Immature natural killer cell (primary cell): ENCODE data around the gene ANKS1B. TPM values are rescaled to one million over a fixed set of nuclear protein-coding genes. Genes with fewer than 3 reads are reported as not detected.

Source experiments
- DNase-seq, 3 donors: peaks; one replicate each; pipeline ENCODE4 v3.0.0; 2022; ENCODE audit warnings: mixed read lengths in 1 of 3
- H3K27ac Mint-ChIP-seq, 6 donors: one replicate each; pipeline ENCODE4 v1.8.0; 2020; ENCODE audit warnings: mixed read lengths in 6 of 6, mild to moderate bottlenecking in 5 of 6, inconsistent platforms in 4 of 6, moderate library complexity in 3 of 6
- H3K27me3 Mint-ChIP-seq, 3 donors: one replicate each; pipeline ENCODE4 v1.8.0; 2020 to 2021; ENCODE audit warnings: low read depth in 3 of 3, mild to moderate bottlenecking in 3 of 3, mixed read lengths in 3 of 3, moderate library complexity in 3 of 3, inconsistent platforms in 1 of 3
- H3K36me3 Mint-ChIP-seq, 3 donors: one replicate each; pipeline ENCODE4 v1.8.0; 2020; ENCODE audit warnings: mixed read lengths in 3 of 3, inconsistent platforms in 2 of 3, mild to moderate bottlenecking in 2 of 3
- H3K4me1 Mint-ChIP-seq, 2 donors: one replicate each; pipeline ENCODE4 v1.8.0; 2020; ENCODE audit warnings: inconsistent platforms in 2 of 2, mild to moderate bottlenecking in 2 of 2, mixed read lengths in 2 of 2, moderate library complexity in 1 of 2
- H3K4me3 Mint-ChIP-seq, 5 donors: one replicate each; pipeline ENCODE4 v1.8.0; 2020; ENCODE audit warnings: mild to moderate bottlenecking in 5 of 5, mixed read lengths in 5 of 5, inconsistent platforms in 3 of 5, moderate library complexity in 3 of 5
- H3K9me3 Mint-ChIP-seq, 6 donors: one replicate each; pipeline ENCODE4 v1.8.0; 2020; ENCODE audit warnings: mild to moderate bottlenecking in 6 of 6, mixed read lengths in 6 of 6, inconsistent platforms in 4 of 6, moderate library complexity in 3 of 6
- polyA plus RNA-seq, 3 donors: library from polyadenylated mRNA; unstranded; fragments of 300-500 nt; fragmentation: Illumina TruSeq; gene quantifications; one replicate each; pipeline ENCODE4 v1.2.3, GENCODE V29; 2021

Gene ANKS1B
- polyA plus RNA-seq, 3 donors from 2014 or later, result not detected

DNA sequence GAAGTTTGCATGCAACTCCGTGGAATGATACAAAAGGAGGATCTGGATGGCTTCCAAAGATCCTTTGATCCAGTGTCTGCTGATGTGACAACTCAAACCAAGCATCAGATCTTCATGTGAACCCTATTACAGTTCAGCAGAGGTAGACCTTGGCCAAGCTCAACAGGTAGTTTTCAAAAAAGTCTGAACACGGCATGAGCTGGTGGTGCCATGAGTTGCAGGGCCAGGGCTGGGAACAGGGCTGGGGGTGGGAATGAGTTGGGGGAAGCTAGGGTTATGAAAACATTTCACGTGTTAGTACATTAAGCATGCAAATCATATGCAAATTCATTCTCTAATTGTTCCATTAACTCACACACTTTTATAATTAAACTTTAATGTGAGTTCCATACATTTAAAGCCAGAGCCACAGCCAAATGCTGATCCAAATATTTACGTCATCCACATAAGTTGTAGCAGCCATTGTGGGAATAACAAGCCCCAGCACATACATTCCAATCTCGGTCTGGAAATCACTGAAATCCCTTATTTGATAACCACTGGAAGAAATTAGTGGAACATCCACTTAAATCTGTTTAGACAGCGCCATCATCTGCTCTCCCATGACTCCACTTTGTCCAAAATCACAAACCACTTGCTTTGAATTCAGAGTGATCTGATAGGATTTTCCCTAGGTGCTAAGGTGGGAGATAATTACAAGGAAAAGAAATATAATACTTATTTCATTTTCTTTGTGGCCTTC is 1181.1 kb downstream of the ANKS1B start:
- Mint-ChIP-seq H3K4me3 (no peak overlapping the region), H3K27ac (no peak overlapping the region), H3K4me1 (no peaks in the 10 kb centered on the region), H3K9me3 (peaks cover 0 to 2% (median 0%) of the 10 kb centered on the region in 6 donors), H3K27me3 (peaks cover 0 to 13% (median 7%) of the 10 kb centered on the region in 3 donors), H3K36me3 (no peaks in the 10 kb centered on the region)
- no peak for DNase-seq

DNA sequence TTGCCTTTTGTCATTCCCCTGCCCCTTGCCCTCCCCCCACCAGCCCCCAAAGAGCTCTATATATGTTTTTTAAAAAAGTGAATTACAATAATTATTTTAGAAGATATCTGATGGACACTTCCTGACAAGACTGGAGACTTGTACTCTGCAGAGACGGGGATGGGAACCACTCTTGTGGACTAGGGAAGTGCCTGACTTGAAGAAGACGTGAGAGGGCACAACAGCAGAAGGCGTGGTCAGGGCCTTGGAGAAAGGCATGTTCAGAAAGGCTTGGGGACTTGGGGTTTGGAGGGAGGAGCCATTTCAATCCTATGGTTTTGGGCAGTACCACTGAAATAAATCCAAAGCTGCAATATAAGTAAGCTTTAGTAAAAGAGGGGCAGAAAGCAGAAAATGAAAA is 1184.9 kb downstream of the ANKS1B start:
- H3K27me3 Mint-ChIP-seq, result peaks cover 5 to 12% (median 7%) of the 10 kb centered on the region in 3 donors
- H3K4me1 Mint-ChIP-seq, result no peaks in the 10 kb centered on the region
- DNase-seq, result no peak
- H3K4me3 Mint-ChIP-seq, result no peak overlapping the region
- no peak overlapping the region for H3K27ac Mint-ChIP-seq
- no peaks in the 10 kb centered on the region for H3K9me3 Mint-ChIP-seq
- no peaks in the 10 kb centered on the region for H3K36me3 Mint-ChIP-seq

DNA sequence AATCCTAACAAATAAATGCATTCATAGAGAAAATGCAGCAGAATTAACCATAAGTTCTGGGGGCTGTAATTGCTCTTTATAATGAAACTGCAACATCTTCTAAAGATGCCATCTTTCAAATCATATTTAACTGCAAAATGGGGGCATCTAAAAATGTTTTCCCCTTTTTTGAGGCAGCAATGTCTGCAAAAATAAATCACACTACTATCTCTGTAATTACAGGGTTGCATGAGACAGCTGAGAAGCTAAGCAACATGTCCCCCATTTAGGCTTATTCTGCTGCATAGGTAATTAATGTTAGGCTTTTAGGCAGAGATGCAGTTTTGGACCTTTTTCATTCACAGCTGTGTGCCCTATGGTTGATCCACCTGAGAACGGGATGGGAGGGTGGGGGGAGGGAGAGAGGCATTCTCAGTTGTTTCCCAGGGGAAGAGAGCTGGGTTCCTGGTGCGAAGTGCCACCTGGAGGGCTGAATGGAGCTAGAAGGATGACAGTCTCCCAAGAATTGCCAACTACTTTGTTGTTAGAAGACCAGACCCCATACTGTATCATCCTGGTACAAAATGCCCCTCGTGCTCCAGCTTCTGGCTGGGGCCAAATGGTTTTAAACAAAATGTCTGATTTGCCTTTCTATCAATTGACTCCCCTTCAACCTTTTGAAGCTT is 1185.5 kb downstream of the ANKS1B start:
- H3K9me3 Mint-ChIP-seq, result no peaks in the 10 kb centered on the region
- H3K27me3 Mint-ChIP-seq, result peaks cover 4 to 12% (median 7%) of the 10 kb centered on the region in 3 donors
- H3K4me1 Mint-ChIP-seq, result no peaks in the 10 kb centered on the region
- H3K36me3 Mint-ChIP-seq, result no peaks in the 10 kb centered on the region
- no peak overlapping the region for H3K27ac Mint-ChIP-seq
- DNase-seq, result no peak
- no peak overlapping the region for H3K4me3 Mint-ChIP-seq

DNA sequence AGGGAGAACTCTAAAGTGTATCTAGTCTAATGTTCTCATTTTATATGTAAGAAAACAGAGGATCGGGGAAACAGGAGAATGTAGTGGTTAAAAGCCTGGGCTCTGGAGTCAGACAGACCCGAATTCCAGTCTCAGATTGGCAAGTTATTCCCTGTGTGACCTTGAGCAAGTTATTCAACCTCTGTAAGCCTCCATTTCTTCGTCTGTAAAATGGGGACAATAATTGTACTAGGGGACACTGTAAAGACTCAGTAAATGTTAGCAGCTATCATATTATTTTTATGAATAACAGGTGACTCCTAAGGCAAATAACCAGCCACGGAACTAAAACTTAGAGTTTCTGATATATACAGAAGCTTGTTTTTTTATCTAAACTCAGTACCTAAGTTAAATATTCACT is 1187.5 kb downstream of the ANKS1B start:
- H3K9me3 Mint-ChIP-seq, result no peaks in the 10 kb centered on the region

DNA sequence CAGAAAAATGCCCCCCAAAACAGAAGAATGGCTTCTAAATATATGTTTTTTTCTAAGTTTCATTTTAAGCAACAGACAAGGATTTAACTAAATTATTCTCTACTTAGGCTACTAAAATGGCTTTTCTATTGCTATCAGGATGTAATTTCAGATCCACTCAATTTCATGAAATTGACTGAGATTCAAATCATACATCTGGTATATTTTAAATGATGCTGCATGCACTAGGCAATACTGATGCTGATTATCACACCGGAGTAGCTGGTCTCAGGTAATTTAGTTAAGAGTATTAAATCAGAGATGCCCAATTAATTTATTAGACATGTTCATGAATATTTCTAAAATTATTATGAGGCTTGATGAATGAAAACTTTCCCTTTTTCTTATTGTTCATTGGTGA is 1188.0 kb downstream of the ANKS1B start:
- H3K36me3 Mint-ChIP-seq, result no peaks in the 10 kb centered on the region

More for the DNA sequence above, 1187.5 kb downstream of the ANKS1B start:
- peaks cover 1 to 8% (median 8%) of the 10 kb centered on the region in 3 donors for H3K27me3 Mint-ChIP-seq
- no peaks in the 10 kb centered on the region for H3K36me3 Mint-ChIP-seq
- no peak for DNase-seq
- no peaks in the 10 kb centered on the region for H3K4me1 Mint-ChIP-seq
- H3K27ac Mint-ChIP-seq, result no peak overlapping the region
- H3K4me3 Mint-ChIP-seq, result no peak overlapping the region

DNA sequence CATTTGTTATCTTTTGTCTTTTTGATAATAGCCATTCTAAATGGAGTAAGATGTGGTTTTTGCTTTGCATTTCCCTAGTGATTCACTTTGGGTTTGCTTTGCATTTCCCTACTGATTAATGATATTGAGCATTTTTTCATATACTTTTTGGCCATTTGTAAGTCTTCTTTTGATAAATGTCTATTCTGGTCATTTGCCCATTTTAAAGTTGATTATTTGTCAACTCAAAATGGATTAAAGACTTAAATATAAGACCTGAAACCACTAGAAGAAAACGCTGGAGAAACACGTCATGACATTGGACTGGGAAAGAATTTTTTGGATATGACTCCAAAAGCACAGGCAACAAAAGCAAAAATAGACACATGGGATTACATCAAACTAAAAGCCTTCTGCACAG is 1191.6 kb downstream of the ANKS1B start:
- Mint-ChIP-seq H3K4me3 (no peak overlapping the region), H3K27ac (no peak overlapping the region), H3K27me3 (peaks cover 0 to 8% (median 2%) of the 10 kb centered on the region in 3 donors), H3K36me3 (no peaks in the 10 kb centered on the region), H3K4me1 (no peaks in the 10 kb centered on the region), H3K9me3 (no peaks in the 10 kb centered on the region)
- DNase-seq, result no peak

More for the DNA sequence above, 1188.0 kb downstream of the ANKS1B start:
- H3K9me3 Mint-ChIP-seq, result no peaks in the 10 kb centered on the region
- H3K4me1 Mint-ChIP-seq, result no peaks in the 10 kb centered on the region
- H3K27ac Mint-ChIP-seq, result no peak overlapping the region
- no peak for DNase-seq
- peaks cover 1 to 8% (median 8%) of the 10 kb centered on the region in 3 donors for H3K27me3 Mint-ChIP-seq
- H3K4me3 Mint-ChIP-seq, result no peak overlapping the region

DNA sequence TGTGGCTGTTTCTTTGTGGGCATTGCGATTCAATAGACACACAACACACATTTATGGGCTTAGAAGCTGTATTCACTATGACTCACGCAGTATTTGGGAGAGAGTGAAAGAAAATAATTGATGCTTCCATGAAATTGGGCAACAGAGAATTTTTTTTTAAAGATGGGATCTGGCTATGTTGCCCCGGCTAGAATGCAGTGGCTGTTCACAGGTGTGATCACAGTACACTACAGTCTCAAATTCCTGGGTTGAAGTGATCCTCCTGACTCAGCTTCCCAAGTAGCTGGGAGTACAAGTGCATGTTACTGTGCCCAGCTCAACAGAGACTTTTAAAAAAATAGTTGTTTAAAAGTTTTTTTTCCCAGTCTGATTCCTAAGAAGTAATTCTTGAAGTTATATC is 1193.3 kb downstream of the ANKS1B start:
- H3K36me3 Mint-ChIP-seq, result no peaks in the 10 kb centered on the region
- no peaks in the 10 kb centered on the region for H3K9me3 Mint-ChIP-seq
- no peaks in the 10 kb centered on the region for H3K4me1 Mint-ChIP-seq
- H3K4me3 Mint-ChIP-seq, result no peak overlapping the region
- peaks cover 0 to 8% (median under 1%) of the 10 kb centered on the region in 3 donors for H3K27me3 Mint-ChIP-seq
- H3K27ac Mint-ChIP-seq, result no peak overlapping the region
- no peak for DNase-seq

DNA sequence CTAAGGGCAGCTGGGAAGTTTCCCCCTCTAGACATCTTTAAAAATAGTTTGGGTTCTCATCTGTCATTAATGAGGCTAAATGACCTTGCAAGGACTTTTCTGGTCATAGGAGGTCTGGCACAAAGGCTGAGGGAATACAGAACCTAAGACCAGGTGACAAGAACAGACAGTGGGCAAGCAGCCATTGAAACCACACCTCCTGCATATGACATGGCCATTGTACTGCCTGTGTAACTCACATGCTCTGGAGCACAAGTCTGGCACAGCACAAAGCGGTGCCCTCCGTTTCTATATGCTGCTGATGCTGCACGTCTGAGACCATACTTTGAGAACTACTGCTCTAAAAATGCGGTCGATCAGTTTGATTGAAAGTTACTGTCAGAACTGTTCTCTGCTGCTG is 1196.3 kb downstream of the ANKS1B start:
- H3K9me3 Mint-ChIP-seq, result no peaks in the 10 kb centered on the region
- no peaks in the 10 kb centered on the region for H3K36me3 Mint-ChIP-seq
- no peaks in the 10 kb centered on the region for H3K4me1 Mint-ChIP-seq
- no peak overlapping the region for H3K27ac Mint-ChIP-seq
- DNase-seq, result no peak
- H3K4me3 Mint-ChIP-seq, result no peak overlapping the region
- peaks cover 0 to 6% (median 0%) of the 10 kb centered on the region in 3 donors for H3K27me3 Mint-ChIP-seq

DNA sequence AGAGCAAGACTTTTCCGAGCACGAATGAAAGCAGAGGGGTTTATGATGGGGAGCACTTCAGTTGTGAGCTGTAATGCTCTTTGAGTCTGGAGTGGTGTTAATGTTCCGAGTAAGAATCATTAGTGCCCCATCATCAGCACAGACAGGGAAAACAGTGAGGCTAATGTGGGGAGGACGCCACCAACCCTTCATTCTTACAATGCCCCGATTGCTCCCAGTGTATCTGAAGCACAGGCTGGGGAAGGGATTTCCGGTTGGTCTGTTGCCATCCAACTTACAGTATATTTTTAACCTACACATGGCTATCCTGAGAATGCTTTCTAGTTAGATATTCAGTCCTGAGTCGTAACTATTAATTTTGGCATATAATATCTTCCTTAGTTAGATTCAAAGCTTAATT is 1198.1 kb downstream of the ANKS1B start:
- Mint-ChIP-seq H3K9me3 (no peaks in the 10 kb centered on the region), H3K4me3 (no peak overlapping the region), H3K27me3 (peaks cover 0 to 7% (median 1%) of the 10 kb centered on the region in 3 donors), H3K27ac (no peak overlapping the region), H3K36me3 (no peaks in the 10 kb centered on the region), H3K4me1 (no peaks in the 10 kb centered on the region)
- no peak for DNase-seq

DNA sequence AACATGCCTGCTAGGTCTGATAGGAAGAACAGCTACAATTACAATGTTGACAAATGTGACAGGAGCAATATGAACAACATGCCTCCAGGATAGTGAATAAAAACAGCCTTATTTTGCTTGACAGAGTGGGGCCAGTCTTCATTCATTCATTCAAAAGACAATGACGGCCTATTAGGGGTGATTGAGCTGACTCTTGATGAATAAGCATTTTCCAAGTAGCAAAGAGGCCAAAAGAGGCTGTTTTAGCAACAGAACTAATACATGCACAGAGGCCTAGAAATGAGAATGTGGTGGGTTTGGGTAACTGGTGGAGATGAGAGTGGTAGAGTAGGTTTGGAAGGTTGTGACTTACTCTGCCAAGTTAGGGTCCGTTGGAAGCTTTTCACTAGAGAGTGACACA is 1201.3 kb downstream of the ANKS1B start:
- no peak overlapping the region for H3K4me3 Mint-ChIP-seq

DNA sequence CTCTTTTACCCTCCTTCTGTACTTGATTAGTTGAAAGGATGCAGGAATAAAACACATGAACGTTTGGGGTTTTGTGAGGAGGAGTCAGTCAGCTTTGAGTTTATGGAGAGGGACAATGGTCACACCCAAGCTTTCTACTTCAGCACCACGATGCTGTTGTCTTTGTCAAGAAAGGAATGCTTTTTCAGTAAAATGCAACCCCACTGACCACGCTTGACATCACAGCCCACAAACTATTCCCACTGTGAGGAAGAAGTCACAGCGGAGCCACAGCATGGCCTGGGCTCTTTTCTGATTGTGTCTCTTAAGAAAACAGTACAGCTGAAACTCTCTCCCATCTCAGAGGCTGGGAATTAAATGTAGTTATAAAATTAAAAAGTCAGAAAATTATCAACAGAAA is 1204.5 kb downstream of the ANKS1B start:
- DNase-seq, result no peak
- no peaks in the 10 kb centered on the region for H3K9me3 Mint-ChIP-seq
- no peaks in the 10 kb centered on the region for H3K4me1 Mint-ChIP-seq
- H3K4me3 Mint-ChIP-seq, result no peak overlapping the region
- peaks cover 0 to 13% (median 5%) of the 10 kb centered on the region in 3 donors for H3K27me3 Mint-ChIP-seq
- no peaks in the 10 kb centered on the region for H3K36me3 Mint-ChIP-seq
- no peak overlapping the region for H3K27ac Mint-ChIP-seq

More for the DNA sequence above, 1201.3 kb downstream of the ANKS1B start:
- Mint-ChIP-seq H3K9me3 (no peaks in the 10 kb centered on the region), H3K27ac (no peak overlapping the region), H3K27me3 (peaks cover 0 to 11% (median 3%) of the 10 kb centered on the region in 3 donors), H3K36me3 (no peaks in the 10 kb centered on the region), H3K4me1 (no peaks in the 10 kb centered on the region)
- DNase-seq, result no peak

DNA sequence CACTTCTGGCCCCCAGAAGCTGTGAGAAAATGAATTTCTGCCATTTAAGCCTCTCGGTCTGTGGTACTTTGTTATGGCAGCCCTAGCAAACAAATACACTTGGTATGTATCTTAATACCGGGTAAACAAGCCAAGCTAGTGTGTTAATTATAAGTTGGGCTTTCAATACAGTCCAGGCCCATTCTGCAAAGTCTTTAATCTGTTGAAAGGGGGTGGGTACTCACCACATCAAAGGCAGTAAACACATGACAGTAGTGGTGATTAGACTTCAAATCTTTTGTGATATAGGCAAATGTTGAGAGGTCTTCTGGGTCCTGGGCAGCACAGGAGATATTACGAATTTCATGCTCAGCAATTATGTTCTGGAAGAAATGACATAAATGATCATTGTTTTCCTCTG is 1211.9 kb downstream of the ANKS1B start:
- H3K9me3 Mint-ChIP-seq, result no peaks in the 10 kb centered on the region
- no peak overlapping the region for H3K4me3 Mint-ChIP-seq
- peaks cover 2 to 4% (median 3%) of the 10 kb centered on the region in 3 donors for H3K27me3 Mint-ChIP-seq
- H3K4me1 Mint-ChIP-seq, result no peaks in the 10 kb centered on the region
- no peaks in the 10 kb centered on the region for H3K36me3 Mint-ChIP-seq
- H3K27ac Mint-ChIP-seq, result no peak overlapping the region
- no peak for DNase-seq

DNA sequence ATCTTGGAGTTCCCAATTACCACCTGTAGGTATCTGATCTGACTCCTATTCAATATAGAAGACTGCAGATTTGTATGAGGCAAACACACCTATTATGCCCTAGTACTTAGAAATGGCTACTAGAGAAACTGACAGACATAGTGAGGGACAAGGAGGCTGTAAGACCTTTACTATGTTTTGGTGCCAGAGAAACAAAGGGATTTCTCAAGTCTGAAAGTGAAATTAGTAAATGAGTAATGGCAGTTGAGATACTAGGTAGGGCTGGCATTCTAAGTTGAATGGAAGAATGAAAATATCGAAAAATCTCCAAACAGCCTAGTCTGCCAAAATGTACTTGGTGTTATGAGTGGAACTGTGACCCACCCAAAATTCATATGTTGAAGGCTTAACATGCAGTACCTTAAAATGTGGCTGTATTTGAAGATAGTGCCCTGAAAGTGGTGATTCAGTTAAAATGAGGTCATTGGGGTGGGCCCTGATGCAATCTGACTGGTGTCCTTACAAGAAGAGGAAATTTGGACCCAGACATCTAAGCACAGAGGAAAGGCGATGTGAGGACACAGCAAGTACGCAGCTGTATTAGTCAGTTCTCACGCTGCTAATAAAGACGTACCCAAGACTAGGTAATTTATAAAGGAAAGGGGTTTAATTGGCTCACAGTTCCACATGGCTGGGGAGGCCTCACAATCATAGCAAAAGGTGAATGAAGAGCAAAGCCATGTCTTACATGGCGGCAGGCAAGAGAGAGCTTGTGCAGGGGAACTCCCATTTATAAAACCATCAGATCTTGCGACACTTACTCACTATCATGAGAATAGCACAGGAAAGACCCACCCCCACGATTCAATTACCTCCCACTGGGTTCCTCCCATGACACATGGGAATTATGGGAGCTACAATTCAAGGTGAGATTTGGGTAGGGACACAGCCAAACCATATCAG is 1212.7 kb downstream of the ANKS1B start:
- no peak for DNase-seq
- H3K36me3 Mint-ChIP-seq, result no peaks in the 10 kb centered on the region
- peaks cover 2 to 4% (median 4%) of the 10 kb centered on the region in 3 donors for H3K27me3 Mint-ChIP-seq
- no peaks in the 10 kb centered on the region for H3K4me1 Mint-ChIP-seq
- H3K4me3 Mint-ChIP-seq, result no peak overlapping the region
- H3K27ac Mint-ChIP-seq, result no peak overlapping the region
- H3K9me3 Mint-ChIP-seq, result no peaks in the 10 kb centered on the region

DNA sequence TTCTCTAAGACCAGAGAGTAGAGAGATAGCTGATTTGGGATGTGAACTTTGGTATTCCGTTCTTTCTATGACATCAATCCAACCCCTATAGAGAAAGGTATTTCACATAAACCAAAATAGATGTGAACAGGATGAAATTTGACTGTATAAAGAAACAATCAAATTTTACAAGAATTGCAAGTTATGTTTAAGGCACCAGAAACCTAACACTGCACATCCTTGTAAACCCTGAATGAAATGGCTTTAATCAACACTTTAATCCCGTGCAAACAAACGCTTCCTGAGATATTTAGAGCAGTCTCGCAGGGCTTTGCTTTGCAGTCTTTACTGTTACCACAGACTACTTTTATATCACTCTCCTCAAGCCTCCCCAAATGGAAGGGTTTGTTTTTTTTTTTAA is 1214.5 kb downstream of the ANKS1B start:
- Mint-ChIP-seq H3K27ac (no peak overlapping the region), H3K27me3 (peaks cover 0 to 4% (median 2%) of the 10 kb centered on the region in 3 donors), H3K9me3 (no peaks in the 10 kb centered on the region), H3K36me3 (no peaks in the 10 kb centered on the region), H3K4me1 (no peaks in the 10 kb centered on the region), H3K4me3 (no peak overlapping the region)
- no peak for DNase-seq
